ENCODE results near the gene KRTAP10-10. TPM values are rescaled to one million over a fixed set of nuclear protein-coding genes. Genes with fewer than 3 reads are reported as not detected.
"Not testable (repeated sequence)": the region's sequence is repeated elsewhere in the genome, so short reads cannot be mapped to it uniquely, and the experiment has no call there.

Gene KRTAP10-10
- total RNA-seq, 1 donor, result not detected

DNA sequence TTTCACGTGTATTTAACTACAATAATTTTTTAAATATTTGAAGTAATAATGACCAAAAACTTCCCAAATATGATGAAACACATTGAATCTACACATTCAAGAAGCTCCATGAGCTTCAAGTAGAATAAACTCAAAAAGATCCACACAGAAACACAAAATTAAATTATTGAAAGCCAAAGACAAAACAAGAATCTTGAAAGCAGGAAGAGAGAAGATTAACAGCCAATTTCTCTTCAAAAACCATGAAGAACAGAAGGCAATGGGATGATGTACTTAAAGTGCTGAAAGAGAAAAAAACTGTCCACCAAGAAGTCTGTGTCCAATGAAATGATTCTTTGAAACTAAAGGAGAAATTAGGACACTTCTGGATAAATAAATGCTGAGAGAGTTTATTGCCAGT, 5.1 kb upstream of the KRTAP10-10 start:
- Histone ChIP-seq H3K36me3 (ENCODE audit: insufficient read depth, low read length) (no peaks in the 10 kb centered on the region), H3K4me1 (ENCODE audit: insufficient read depth, low read length) (no peaks in the 10 kb centered on the region), H3K4me2 (ENCODE audit: insufficient read depth, low read length) (no peak overlapping the region), H2AFZ (ENCODE audit: low read length) (no peak overlapping the region), H3K4me3 (ENCODE audit: insufficient read depth, low read length) (no peak overlapping the region), H3K27me3 (ENCODE audit: insufficient read depth, low read length) (no peaks in the 10 kb centered on the region), H3K27ac (ENCODE audit: low read depth, low read length) (no peak overlapping the region), H3K9me3 (ENCODE audit: low read depth, low read length) (no peaks in the 10 kb centered on the region), H4K20me1 (ENCODE audit: insufficient read depth, low read length) (no peaks in the 10 kb centered on the region), H3K79me2 (ENCODE audit: insufficient read depth, low read length) (no peaks in the 10 kb centered on the region)
- TF ChIP-seq, protein P1, sequence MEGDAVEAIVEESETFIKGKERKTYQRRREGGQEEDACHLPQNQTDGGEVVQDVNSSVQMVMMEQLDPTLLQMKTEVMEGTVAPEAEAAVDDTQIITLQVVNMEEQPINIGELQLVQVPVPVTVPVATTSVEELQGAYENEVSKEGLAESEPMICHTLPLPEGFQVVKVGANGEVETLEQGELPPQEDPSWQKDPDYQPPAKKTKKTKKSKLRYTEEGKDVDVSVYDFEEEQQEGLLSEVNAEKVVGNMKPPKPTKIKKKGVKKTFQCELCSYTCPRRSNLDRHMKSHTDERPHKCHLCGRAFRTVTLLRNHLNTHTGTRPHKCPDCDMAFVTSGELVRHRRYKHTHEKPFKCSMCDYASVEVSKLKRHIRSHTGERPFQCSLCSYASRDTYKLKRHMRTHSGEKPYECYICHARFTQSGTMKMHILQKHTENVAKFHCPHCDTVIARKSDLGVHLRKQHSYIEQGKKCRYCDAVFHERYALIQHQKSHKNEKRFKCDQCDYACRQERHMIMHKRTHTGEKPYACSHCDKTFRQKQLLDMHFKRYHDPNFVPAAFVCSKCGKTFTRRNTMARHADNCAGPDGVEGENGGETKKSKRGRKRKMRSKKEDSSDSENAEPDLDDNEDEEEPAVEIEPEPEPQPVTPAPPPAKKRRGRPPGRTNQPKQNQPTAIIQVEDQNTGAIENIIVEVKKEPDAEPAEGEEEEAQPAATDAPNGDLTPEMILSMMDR (IDR thresholded peaks at IDR 0.05; ENCODE audit: extremely low read depth, low read depth, low read length), result no peak
- DNase-seq (ENCODE audit: insufficient read length, low spot score, missing footprints), result no peak

DNA sequence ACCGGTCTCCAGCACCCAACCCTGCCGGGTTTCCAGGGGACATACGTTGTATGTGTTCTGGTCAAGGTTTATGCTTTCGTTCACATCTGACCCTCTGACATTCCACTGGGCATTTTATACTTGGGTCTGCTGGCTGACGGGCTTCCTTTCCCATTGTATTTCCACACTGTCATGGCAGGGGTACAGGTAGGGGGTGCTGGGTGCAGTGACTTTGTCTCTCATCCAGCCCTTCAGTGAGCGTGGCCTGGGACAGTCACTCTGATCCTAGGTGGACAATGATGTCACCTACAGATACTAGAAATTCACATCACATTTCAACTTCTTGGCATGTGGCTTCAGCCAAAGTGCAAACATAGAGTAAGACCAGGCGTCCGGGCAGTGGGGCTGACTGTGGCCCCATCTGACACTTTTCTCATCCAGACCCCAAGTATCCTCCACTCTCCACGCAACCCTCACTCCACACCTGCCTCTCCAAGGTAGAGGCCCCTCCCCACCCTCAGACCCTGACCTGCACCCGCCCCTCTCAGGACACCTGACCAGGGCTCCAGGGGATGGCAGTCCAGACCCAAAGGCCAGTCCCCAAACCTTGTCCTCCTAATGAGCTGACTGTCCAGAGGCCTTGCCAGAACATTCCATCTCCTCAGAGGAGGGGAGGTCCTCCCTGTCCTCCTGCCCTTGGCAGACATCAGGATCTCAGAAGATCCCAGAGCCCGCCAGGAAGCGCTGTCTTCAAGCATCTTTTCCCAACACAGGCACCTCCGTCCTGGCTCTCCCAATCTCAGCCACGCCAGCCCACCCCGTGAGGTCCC, 743 bp upstream of the KRTAP10-10 start:
- TF ChIP-seq, protein P1 (IDR thresholded peaks at IDR 0.05; ENCODE audit: extremely low read depth, low read depth, low read length), result no peak
- H2AFZ ChIP-seq (ENCODE audit: low read length), result no peak overlapping the region
- no peak for DNase-seq (ENCODE audit: insufficient read length, low spot score, missing footprints)

DNA sequence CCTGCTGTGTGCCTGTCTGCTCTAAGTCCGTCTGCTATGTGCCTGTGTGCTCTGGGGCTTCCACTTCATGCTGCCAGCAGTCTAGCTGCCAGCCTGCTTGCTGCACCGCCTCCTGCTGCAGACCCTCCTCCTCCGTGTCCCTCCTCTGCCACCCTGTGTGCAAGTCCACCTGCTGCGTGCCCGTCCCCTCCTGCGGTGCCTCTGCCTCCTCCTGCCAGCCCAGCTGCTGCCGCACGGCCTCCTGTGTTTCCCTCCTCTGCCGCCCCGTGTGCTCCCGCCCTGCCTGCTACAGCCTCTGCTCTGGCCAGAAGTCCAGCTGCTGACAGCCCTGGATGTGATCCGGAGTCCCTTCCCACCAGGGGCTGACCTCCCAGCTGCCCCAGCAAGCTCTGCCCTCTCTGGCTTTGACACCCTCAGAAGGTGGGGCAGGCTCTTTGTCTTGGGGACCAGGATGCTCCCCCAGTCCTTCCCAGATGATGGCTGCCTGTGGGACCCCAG, 744 bp downstream of the KRTAP10-10 start:
- not testable (repeated sequence) for H3K4me2 ChIP-seq (ENCODE audit: insufficient read depth, low read length); H4K20me1 ChIP-seq (ENCODE audit: insufficient read depth, low read length); H3K4me3 ChIP-seq (ENCODE audit: insufficient read depth, low read length); H2AFZ ChIP-seq (ENCODE audit: low read length); H3K79me2 ChIP-seq (ENCODE audit: insufficient read depth, low read length); H3K27me3 ChIP-seq (ENCODE audit: insufficient read depth, low read length); DNase-seq (ENCODE audit: insufficient read length, low spot score, missing footprints); H3K36me3 ChIP-seq (ENCODE audit: insufficient read depth, low read length); H3K27ac ChIP-seq (ENCODE audit: low read depth, low read length); H3K9me3 ChIP-seq (ENCODE audit: low read depth, low read length); H3K4me1 ChIP-seq (ENCODE audit: insufficient read depth, low read length)

More for the DNA sequence above, 743 bp upstream of the KRTAP10-10 start:
- no peak overlapping the region for H3K4me2 ChIP-seq (ENCODE audit: insufficient read depth, low read length)
- no peaks in the 10 kb centered on the region for H3K9me3 ChIP-seq (ENCODE audit: low read depth, low read length)
- H3K27ac ChIP-seq (ENCODE audit: low read depth, low read length), result no peak overlapping the region
- no peaks in the 10 kb centered on the region for H3K4me1 ChIP-seq (ENCODE audit: insufficient read depth, low read length)
- no peaks in the 10 kb centered on the region for H4K20me1 ChIP-seq (ENCODE audit: insufficient read depth, low read length)
- H3K27me3 ChIP-seq (ENCODE audit: insufficient read depth, low read length), result no peaks in the 10 kb centered on the region
- H3K4me3 ChIP-seq (ENCODE audit: insufficient read depth, low read length), result no peak overlapping the region
- H3K36me3 ChIP-seq (ENCODE audit: insufficient read depth, low read length), result no peaks in the 10 kb centered on the region
- no peaks in the 10 kb centered on the region for H3K79me2 ChIP-seq (ENCODE audit: insufficient read depth, low read length)

DNA sequence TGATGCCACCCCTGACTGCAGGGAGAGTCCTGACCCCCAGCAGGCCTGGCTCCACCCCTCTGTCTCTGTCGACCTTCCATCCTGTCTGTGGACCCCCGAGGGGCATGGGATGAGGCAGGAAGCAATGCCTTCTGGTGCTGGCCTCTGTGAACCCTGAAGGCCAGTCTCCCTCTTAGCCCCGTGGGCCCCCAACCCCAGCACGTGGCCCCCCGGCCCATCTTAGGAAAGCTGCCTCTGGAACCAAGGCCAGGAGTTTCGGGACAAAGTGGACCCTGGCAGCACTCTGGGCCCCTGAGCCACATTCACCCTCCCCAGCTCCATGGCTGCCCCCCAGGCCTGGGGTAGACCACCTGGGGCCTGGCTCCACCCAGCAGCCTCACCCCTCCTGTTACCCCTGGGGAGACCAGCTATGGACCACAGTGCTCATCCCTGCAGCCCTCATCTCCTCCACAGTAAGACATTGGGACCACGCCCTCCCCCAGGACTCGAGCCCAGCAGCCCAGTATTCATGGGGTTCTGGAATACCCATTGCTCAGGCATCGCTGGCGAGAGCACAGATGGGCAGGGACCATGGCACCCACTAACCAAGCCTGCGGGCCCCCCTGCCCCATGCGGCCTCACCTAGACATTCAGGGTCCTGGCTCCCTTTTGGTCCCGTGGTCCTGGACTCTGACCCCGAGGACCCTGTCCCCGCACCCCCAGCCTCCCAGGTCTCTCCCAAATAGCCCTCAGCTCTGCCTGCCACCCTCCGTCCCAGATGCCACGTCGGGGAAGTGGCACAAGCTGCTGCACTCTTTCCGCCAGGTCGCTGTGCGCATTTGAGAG, 1.6 kb downstream of the KRTAP10-10 start:
- not testable (repeated sequence) for H3K4me2 ChIP-seq (ENCODE audit: insufficient read depth, low read length); H2AFZ ChIP-seq (ENCODE audit: low read length); H3K27ac ChIP-seq (ENCODE audit: low read depth, low read length); H3K4me3 ChIP-seq (ENCODE audit: insufficient read depth, low read length); H3K79me2 ChIP-seq (ENCODE audit: insufficient read depth, low read length); H3K27me3 ChIP-seq (ENCODE audit: insufficient read depth, low read length); DNase-seq (ENCODE audit: insufficient read length, low spot score, missing footprints); H3K36me3 ChIP-seq (ENCODE audit: insufficient read depth, low read length); H3K4me1 ChIP-seq (ENCODE audit: insufficient read depth, low read length); H4K20me1 ChIP-seq (ENCODE audit: insufficient read depth, low read length); H3K9me3 ChIP-seq (ENCODE audit: low read depth, low read length)

Measured in osteoblast (primary cell).